Astrocyte (in vitro differentiated cells and primary cell): Measurements from ENCODE around the gene PATJ.

ENCODE experiments used
- CTCF ChIP-seq: IDR thresholded peaks from 2 replicates; pipeline ENCODE4 v1.5.1; 2011; ENCODE audit warnings: low read depth, mild to moderate bottlenecking, inconsistent platforms, low read length, moderate library complexity; ENCODE audit not compliant: insufficient read depth
- EZH2 ChIP-seq: IDR thresholded peaks from 2 replicates; pipeline ENCODE4 v1.6.1; 2012; ENCODE audit warnings: mild to moderate bottlenecking, low read length, inconsistent platforms; ENCODE audit not compliant: insufficient read depth

DNA sequence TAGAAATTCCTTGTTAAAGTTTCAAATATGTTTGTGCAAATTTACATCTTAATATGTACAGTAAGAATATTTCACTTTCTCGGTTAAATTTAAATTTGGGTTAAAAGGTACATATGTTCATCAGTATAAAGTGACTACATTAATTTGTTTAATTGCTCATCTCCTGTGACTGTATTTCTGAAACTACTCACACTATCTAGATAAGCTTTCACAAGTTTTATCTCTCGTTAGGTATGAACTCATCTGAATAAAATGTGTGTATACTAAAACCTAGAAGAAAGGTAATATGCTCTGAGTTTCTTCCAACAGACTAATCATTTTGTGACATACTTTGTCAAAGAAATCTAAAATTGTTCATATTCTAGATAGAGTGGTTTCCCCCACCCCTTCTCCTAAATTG is 150.7 kb downstream of the PATJ start:
- TF ChIP-seq CTCF (no peak), EZH2 (no peak)
